Right renal cortex interstitium (tissue), 3 donors: ENCODE data around the gene WFS1. TPM values are rescaled to one million over a fixed set of nuclear protein-coding genes. Genes with fewer than 3 reads are reported as not detected.

ENCODE experiments used
- DNase-seq, 3 donors: peaks; one replicate each; pipeline ENCODE4 v3.0.0-alpha.2; 2013; ENCODE audit warnings: low read depth in 3 of 3, low spot score in 2 of 3
- polyA plus RNA-seq, 3 donors: library from polyadenylated mRNA; unstranded; fragments of 120-200 nt; gene quantifications; one replicate each; pipeline ENCODE4 v1.2.1, GENCODE V29; 2013; ENCODE audit not compliant: insufficient read length in 3 of 3

Gene WFS1
- polyA plus RNA-seq, 3 donors, result 21.0 to 25.9 (median 24.6) TPM

DNA sequence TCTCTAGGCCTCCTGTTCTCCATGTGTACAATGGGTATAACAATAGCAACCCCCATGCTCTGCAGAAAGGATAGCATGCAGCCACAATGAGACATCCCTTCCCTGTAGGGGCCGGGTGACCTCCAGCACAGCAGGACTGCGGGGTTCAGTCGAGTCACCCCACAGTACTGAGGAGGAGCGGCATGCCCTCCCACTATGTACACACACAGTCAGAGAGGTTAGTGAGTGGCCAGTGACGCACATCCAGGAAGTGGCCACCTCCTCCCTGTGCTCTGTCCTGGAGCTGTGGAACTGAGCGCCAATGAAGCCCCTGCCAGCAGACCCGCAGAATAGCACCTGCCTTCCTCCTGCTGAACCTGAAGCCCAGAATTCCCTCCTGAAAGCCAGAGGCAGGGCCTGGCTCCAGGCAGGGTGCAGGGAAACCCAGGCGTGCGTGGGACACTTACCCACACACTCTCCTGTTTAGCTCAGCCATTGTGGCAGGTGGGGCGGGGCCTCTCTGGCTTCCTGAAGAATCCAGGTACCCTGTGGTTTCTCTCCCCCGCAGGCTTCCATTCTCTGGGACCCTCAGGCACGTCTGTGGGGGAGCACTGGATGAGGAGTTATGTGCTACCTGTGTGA lies 50.0 kb downstream of the WFS1 start:
- DNase-seq, result no peak

DNA sequence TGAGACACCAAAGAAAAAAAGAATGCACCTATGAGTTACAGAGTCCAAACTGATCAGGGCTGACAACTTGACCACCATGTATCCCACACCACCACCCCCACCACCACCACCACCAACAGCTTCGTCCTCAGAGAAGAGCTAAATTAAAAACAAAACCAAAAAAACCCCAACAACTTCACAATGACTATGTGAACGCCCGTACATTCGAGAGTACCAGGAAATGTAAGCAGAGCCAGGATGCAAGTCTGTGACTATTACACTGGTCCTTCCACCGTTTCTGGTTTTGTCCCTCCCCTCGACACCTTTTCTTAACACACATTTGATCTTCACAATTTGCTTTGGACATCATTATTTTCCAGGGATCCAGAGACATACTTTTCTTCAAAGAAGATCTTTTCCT lies 51.0 kb downstream of the WFS1 start:
- no peak for DNase-seq

DNA sequence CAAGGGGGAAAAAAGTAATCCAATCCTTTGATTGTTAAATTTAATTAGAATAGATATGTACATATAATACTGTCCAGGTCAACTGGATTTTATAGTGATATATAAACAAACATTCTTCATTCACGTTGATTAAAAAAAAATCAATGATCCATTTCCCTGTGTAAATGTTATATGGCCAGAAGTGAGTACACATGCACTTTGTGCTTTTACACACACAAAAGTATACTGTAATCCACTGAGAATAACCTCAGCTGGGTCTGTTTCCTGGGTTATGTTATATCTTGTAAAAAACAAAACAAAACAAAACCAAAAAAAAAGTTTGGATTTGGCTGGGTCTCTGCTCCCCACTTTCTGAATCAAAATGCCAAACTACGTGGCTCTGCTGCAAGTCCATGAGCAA lies 51.7 kb downstream of the WFS1 start:
- DNase-seq, result no peak

DNA sequence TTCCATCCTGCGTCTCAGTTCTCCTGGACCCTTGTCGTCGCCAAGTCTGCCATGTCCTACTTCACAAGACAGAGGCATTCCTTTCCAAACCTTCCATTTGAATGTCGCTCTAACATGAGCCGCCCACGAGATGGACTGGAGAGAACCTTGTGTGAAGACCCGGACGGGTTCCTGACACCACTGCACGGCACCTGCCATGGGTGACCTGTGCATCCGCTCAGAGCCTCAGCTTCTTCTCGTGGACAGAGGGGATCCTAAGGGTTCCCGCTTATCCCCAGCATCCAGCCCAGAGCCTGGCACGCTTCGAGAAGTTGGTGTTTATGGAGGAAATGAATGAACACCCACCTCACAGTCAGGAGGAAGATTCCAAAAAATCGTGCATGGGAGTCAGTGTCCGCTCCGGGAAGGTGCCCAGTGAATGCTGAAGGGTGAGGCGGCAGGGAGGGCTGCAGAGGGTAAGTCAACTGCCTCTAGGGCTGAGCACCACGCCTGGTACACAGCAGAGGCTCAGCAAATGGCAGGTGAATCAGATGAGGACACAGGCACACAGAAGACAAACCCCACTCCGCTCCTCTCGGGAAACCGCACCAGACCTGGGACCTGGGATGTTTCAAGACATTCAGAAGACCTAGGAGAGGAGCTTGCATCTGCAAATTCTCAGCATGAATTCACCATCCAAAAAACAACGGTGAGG lies 52.6 kb downstream of the WFS1 start:
- DNase-seq, result no peak

DNA sequence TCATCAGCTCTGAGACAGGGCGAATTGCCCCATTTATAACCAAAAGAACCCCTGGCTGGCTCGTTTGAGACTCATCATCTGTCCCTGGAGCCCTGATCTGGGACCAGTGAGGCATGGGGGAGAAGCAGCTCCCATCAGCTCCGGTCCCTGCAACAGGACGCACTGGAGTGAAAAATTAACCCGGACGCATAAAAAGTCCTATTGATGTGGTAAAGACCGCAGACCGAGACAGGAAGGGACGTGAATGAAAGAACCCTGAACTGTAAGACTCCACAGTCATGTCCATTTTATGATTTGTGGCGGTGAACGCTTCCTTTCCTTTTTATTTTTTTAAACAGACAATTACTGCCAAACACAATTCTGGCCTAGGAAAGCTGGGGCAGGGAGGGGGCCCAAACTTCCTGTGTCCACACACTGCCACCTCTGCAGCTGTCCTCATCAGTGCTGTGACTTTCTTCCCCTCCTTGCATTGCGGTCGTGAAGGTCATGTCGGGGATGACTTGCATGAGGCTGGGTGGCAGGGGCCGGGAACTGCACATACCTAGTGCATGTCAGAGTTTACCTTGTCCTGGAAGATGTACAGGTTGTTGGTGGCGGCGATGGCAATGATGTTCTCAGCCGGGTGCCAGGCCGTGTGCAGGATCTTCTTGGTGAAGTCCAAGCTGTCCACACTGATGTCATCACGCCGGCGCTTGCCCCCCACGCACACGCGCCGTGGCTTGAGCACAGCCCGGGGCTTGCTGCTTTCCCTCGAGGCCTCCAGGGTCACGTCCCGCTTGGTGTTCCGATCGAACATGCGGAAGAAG lies 53.3 kb downstream of the WFS1 start:
- no peak for DNase-seq

DNA sequence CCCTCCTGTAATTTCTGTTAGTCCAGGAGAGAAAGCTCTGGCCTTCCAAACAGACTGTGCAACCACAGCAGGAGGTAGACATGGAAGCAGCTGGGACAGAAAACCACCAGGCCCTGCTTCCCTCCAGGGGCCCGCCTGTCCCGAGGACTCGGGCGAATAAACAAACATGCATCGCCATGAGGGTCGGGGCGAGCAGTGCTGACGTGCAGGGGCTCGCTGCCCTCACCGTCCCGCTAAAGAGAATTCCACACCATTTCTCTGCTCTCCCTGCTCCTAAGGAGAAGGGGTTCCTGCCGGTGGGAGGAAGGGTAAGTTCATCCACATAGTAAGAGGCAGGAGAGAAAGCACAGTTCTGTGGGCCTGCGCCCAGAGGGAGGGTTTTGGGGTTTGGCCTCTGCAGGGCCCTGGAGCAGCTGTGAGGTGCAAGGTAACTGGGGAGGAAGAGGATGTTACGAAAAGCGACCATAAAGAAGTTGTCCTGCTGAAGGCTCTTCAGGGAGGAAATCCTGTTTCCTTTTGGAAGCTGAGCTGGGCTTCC lies 54.9 kb downstream of the WFS1 start:
- DNase-seq, result no peak

DNA sequence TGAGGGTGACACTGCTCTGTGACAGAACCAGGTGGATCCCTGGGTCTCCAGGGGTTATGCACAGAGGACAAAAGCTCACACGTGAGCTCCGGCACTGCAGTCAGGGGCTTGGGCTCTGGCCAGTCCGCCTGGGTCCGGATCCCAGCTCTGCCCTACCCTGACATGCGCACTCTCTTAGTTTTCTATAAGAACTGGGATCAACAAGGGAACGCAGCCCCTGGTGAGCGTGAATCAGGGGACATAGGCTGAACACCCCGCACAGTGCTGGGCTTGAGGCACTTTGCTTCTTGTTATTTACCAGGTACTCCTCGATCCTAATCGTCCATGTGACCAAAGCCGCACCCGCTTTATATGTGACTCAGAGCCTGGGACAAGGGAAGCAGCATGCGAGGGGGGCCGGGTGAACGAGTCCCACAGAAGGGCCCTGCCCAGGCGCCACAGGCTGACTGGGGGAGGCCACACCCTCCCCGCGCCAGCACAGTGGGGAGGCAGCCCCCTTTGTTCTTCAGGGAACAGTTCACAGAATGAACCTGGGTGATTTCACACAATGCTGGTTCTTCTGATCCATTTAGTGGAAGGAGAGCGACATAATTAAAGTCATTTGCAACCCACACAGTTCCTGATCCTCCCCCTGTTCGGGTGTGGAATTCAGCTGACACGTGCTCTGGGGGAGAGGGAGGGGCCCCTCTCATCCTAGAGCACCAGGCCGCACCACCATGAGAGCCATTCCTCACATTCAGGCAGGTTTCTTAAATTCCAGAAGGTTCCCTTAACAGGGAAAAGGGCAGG lies 55.5 kb downstream of the WFS1 start:
- no peak for DNase-seq

DNA sequence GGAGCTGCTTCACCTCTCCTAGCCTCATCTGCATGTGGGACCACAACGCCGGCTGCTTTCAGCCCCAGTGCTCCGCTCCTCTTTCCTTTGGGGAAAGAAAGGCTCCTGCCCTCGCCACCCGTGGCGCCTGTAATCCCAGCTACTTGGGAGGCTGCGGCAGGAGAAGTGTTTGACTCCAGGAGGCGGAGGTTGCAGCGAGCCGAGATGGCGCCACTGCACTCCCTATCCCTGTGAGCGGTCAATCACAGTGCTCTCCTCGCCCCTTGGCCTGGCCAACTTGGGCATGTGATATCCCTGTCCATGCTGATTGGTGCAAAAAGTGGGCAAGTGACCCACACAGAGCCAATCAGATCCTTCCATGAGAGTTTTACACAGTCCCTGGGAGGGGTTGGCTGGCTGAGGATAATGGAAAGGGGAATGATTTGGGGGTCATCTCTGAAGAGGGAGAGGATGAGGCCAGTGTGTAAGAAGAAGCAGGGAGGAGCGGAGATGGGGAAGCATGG lies 56.2 kb downstream of the WFS1 start:
- no peak for DNase-seq

DNA sequence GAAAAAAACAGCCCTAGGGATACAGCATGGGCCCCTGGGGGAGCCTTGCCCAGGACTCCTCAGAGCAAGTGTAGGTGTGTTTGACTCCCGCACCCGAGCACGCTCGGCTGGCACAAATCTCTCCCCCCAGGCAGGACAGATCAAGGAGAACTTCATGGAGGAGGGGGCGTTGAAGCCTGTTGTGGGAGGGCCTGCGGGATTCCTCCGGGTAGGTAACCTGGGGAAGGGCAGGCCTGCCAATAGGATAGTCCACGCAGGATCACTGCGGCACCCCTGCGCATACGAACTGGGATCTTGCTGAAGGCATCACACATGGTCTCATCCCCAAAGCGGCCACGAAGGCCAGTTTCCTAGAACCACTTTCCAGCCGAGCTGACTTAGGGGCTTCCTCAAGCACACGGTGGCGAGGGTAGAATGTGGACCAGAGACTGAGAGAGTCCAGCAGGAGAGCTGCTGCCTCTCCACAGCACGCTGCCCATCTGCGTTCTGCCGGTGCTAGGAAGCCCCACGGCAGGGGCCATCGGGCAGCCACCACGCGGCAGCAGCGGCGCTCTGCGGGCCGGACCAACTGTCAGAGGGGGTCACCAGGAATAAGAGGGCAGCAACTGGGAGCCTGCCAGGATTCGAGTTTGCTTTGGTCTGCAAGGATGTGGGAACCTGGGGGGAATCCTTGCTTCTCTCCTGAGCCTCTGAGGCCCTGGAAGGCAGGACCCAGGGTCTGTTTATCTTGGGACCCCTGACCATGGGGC lies 56.8 kb downstream of the WFS1 start:
- DNase-seq, result no peak

DNA sequence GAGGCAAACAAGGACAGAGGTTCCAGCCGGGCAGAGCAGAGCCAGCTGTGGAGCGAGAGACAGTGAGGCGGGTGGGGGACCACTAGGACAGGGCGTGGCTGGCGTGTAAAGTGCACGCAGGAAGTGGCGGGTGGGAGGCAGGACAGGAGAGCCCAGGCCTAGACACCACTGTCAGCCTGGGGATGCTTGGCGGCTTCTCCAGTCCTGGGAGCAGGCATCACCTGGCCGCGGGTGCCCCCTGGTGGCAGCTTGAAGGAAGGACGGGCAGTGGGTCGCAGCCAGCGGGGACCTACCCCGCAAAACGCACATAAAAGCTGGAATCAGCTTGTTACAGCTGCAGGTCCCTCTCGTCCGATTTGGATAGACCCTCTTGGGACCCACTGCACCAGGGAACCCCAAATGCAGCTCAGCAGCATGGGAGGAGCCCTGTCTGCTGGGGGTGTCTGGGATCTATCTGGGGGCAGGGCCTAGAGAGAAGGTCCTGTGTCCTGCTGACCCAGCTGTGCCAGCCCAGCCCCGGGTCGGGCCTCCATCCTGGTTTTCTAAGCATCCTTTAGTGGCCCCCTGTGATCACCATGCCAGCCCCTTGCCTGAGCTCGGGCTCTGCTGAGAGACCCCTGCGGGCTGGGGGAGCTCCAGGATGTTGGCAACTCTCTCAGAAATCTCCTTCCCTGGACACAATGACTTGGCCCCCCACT lies 57.7 kb downstream of the WFS1 start:
- no peak for DNase-seq

DNA sequence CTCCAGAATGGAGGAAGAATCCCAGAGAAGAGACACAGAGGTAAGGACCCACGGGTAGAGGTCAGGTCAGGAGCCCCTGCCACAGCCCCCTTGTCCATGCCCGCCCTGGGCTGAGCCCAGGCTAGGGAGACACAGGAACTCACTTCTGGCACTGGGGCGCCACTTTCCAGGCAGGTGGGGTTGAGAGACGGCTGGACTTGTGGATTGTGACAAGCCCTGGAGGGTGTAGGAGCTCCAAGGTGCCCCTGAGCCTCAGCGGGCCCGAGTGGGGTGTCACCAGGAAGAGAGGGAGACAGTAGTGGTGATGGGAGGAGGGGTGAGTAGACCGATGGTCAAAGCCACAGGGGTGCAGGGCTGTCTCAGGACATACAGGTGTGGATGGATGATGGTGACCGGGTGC lies 58.9 kb downstream of the WFS1 start:
- DNase-seq, result no peak

DNA sequence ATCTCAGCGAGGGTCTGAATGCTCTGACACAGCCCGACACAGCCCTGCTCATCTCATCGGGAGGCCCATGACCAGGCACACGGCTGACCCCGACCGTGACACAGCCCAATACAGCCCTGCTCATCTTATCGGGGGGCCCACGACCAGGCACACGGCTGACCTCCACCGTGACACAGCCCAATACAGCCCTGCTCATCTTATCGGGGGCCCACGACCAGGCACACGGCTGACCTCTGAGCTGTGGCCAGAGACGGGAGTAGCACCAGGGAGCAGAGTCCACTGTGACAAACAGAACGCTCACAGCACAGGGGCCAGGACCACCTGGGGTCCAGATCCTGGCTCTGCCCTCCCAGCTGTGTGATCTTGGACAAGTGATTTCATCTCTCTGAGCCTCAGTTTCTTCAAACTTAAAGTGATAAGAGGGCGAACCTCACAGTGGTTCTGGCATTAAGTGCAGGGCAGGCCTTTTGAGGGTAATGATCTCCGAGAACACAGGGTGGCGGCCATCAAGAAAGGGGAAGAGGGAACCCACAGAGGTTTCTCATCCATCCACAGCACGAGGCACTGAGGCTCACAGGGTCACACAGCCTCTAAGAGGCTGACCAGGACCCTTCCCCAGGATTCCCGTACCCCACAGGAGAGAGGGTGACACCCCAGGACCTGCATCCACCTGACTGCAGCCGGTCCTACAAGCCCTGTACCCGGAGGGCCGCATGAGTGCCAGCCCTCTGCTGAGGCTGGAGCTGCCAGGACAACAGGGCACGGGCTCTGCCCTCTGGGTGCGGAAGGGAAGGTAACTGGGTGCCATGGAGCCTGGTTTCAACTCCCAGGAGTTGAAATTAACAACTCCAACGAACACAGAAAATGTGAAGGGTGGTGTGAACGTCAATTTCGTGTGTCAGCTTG lies 60.1 kb downstream of the WFS1 start:
- DNase-seq, result no peak

DNA sequence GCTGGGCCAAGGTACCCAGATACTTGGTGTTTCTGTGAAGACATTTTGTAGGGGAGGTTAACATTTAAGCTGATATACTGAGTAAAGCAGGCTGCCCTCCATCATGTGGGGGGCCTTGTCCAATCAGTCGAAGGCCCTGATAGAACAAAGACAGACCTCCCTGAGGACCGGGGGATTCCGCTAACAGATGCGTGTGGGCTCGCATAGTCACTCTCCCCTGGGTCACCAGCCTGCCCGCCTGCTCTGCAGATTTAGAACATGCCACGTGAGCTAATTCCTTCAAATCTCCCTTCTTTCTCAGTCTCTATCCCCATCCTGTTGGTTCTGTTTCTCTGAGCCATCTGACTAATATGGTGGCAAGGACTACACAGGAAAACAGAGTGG lies 60.7 kb downstream of the WFS1 start:
- no peak for DNase-seq

DNA sequence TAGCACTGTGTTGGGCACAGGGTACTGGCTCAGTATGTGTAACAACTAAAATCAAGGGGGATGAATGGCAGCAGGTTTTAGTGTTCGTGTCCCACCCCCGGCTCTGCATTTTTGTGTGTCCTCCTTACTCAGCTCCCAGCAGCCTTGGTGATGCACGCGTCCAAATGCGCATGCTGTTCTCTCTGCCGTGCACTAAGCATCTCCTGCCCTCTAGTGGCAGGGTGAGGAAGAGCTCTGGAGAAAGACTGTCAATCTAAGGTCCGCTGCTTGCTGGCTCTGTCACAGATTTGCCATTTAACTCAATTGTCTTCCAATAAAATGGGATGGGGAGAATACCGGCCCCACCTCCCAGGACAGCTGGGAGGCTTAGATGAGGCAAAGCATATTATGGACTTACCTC lies 61.4 kb downstream of the WFS1 start:
- DNase-seq, result no peak

DNA sequence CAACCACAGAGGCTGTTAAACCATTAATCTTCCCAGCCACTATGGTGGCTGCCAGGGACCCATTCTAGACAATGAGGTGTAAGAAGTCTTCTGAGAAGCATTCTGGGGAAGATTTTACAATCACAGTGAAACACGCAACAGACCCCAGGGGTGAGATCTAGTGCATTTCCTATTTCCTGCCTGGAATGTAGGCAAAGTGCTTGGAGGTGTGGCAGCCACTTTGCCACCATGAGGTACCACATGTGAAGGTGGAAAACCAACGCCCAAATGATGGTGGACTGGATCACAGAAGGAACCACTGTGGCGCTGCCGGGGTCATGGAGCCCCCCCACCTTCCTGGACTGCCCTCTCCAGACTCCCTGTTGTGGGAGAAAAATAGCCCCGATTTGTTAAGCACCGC lies 61.8 kb downstream of the WFS1 start:
- DNase-seq, result no peak

DNA sequence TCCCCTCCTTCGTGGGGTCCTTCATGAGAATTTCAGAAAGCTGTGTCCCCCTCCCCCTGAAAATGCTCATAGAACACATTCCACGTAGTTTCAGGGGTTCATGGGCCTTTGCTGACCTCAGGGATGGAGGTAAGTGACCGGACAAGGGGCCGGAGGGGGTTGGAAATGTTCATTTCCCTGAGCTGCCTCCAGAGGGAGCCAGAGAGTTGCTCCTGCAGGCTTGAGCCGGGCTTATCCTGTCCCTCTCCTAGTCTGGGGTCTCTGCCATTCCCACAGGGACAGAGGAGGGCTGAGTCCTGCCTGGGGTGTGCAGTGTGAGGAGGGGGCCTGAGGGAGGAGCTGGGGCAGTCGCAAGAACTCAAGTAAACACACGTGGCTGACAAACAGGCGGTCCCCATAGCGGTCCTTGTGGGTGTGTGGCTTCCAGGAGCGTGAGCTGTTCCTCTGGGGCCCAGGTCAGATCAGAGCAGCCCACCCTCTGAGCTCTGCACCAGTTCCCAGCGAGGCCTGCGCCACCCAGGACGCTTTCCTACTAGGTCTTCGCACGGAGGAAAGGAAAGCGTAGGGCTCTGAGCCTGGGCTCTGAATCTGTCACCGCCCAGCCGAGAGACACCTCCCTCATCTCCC lies 62.5 kb downstream of the WFS1 start:
- no peak for DNase-seq

DNA sequence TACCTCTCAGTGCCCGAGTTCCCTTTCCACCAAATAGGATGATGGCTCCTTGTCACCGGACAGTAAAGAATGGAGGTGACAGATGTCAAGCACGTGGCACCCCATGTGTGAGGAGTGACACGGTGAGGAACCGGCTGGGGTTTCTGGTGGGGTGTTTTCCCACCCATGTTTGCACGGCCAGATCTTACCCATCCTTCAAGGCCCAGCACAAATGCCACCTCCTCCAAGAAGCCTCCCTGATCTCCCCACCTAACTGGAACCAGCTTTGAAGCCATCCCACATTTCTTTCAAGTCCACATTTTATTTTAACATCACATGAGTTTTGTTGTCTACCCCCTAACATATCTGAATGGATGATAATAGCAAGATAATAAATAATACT lies 63.0 kb downstream of the WFS1 start:
- no peak for DNase-seq
